H1 (cell line): Measurements from ENCODE around the gene MIS18A. TPM values are rescaled to one million over a fixed set of nuclear protein-coding genes. Genes with fewer than 3 reads are reported as not detected.

Source experiments
- YY1 ChIP-seq: IDR thresholded peaks from 2 replicates; pipeline ENCODE4 v1.6.1; 2011; ENCODE audit warnings: low read depth, mild to moderate bottlenecking, low read length
- polyA plus RNA-seq, 7 experiments: library from polyadenylated mRNA; depleted of rRNA in 3 of 7; stranded (reverse) in 5 of 7; unstranded in 2 of 7; fragments of >200 nt in 5 of 7; fragments of 200-250 nt in 2 of 7; gene quantifications; 1 replicate in 5 of 7; 2 replicates in 1 of 7; 4 replicates in 1 of 7; pipeline versions ENCODE4 v1.2.1 to v1.2.3, GENCODE V29; 2011 to 2013; ENCODE audit warnings: missing spikeins in 2 of 7, mixed read lengths in 2 of 7
- total RNA-seq: library from RNA; stranded (reverse); fragmentation: NEBNext Ultra II Directional; extraction: Animal tissue kit (Norgen Biotek cat#: 25700); gene quantifications from 2 replicates; pipeline ENCODE4 v1.2.1, GENCODE V29; 2021

MIS18A gene
- total and polyA plus RNA-seq, 2 of the 8 experiments (the other 6 are each of a cell fraction or from before 2014, with no cell fraction given) = 28.9 to 53.0 TPM

DNA sequence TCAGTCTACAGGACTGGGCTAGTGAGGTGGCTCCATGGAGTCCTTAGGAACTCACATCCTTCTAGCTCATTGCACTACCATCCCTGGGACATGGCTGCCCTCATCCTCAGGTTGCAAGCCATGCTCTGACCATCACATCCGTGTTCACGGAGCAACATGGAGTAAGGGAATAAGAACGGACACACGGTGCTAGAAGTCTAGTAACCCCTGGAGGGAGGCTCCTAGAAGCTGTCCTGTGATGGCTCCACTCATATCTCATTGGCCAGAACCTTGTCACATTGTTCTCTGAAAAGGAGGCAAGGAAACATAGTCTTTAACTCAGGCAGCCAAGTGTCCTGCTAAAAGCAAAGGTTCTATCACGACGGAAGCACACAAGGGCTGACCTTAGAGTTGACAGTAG lies 23.7 kb upstream of the MIS18A start (continued):
- TF ChIP-seq YY1 = no peak
- TF ChIP-seq, all 59 proteins: peak for 0
